Stimulated activated CD8-positive, alpha-beta memory T cell treated with anti-CD3 and anti-CD28 coated beads, Interleukin-7, amount 100 ng/mL, for 4 hours (primary cell): ENCODE data around the gene UBE3D.

Experiments
- DNase-seq, 2 donors: peaks; one replicate each; pipeline ENCODE4 v3.0.0-alpha.2; 2020; ENCODE audit warnings: low read depth in 2 of 2

The UBE3D gene

GRCh38 chr6:83065511-83066192, at the start of gene UBE3D:
Gene UBE3D, minus strand, starts transcription at chr6:83065841. Its CDS starts 123 bp downstream, at chr6:83065718.
- DNase-seq: peak; percentile 81 to 84

GRCh38 chr6:83114164-83114563, 48.5 kb upstream of the UBE3D start:
- no peak for DNase-seq

GRCh38 chr6:83113258-83113657, 47.6 kb upstream of the UBE3D start:
- no peak for DNase-seq

- no peak for DNase-seq
These were observed 42.7 kb upstream of the UBE3D start for GRCh38 chr6:83108378-83108777.

GRCh38 chr6:83098589-83098988, 32.9 kb upstream of the UBE3D start:
- no peak for DNase-seq

GRCh38 chr6:83097675-83098074, 32.0 kb upstream of the UBE3D start:
- no peak for DNase-seq

- DNase-seq: no peak
These were observed 31.6 kb upstream of the UBE3D start for GRCh38 chr6:83097204-83097603.

GRCh38 chr6:83096791-83097190, 31.1 kb upstream of the UBE3D start:
- DNase-seq: no peak

- no peak for DNase-seq
These were observed 27.2 kb upstream of the UBE3D start for GRCh38 chr6:83092756-83093399.

- DNase-seq: no peak
These were observed 21.1 kb upstream of the UBE3D start for GRCh38 chr6:83086751-83087150.

- no peak for DNase-seq
These were observed 17.8 kb upstream of the UBE3D start for GRCh38 chr6:83083476-83083875.

- no peak for DNase-seq
These were observed 8.0 kb upstream of the UBE3D start for GRCh38 chr6:83073615-83074014.

- DNase-seq: no peak
These were observed 7.1 kb upstream of the UBE3D start for GRCh38 chr6:83072726-83073125.

GRCh38 chr6:83071707-83072106, 6.1 kb upstream of the UBE3D start:
- no peak for DNase-seq

GRCh38 chr6:83071023-83071422, 5.4 kb upstream of the UBE3D start:
- no peak for DNase-seq

- DNase-seq: no peak
These were observed 4.0 kb upstream of the UBE3D start for GRCh38 chr6:83069633-83070032.

- DNase-seq: no peak
These were observed 3.0 kb upstream of the UBE3D start for GRCh38 chr6:83068616-83069015.

- DNase-seq: peak; percentile 91 to 96
These were observed 2.1 kb upstream of the UBE3D start, which contains the start of gene DOP1A for GRCh38 chr6:83067448-83068439. Gene DOP1A, plus strand, starts transcription at chr6:83067671. Its CDS starts 29,307 bp downstream, at chr6:83096978.

GRCh38 chr6:83062225-83062624, 3.4 kb downstream of the UBE3D start:
- DNase-seq: no peak

GRCh38 chr6:83061190-83061589, 4.5 kb downstream of the UBE3D start:
- DNase-seq: no peak

GRCh38 chr6:83057705-83058321, 7.8 kb downstream of the UBE3D start:
- DNase-seq: no peak
